Measurements from ENCODE around the gene COL6A3.
"Not testable (repeated sequence)": the region's sequence is repeated elsewhere in the genome, so short reads cannot be mapped to it uniquely, and the experiment has no call there.

COL6A3 gene

DNA sequence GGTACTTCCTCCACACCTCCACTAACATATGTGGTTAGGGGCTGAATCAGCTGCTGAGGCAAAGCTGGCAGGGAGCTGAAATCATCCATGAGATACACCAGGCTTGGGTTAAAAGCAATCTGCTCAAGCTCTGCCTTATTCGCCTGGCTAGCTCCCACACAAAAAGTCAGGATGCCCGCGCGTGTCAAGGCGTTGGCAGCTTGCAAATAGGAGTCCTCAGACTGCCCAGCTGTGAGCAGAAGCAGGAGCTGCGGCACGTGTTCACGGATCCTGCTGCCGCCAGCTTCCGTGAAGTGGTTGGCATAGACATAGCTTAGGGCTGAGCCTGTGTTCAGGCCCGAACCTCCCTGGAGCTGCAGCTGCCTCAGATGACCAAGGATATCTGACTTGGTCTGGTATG is 35.3 kb downstream of the COL6A3 start:
- no peak for DNase-seq

DNA sequence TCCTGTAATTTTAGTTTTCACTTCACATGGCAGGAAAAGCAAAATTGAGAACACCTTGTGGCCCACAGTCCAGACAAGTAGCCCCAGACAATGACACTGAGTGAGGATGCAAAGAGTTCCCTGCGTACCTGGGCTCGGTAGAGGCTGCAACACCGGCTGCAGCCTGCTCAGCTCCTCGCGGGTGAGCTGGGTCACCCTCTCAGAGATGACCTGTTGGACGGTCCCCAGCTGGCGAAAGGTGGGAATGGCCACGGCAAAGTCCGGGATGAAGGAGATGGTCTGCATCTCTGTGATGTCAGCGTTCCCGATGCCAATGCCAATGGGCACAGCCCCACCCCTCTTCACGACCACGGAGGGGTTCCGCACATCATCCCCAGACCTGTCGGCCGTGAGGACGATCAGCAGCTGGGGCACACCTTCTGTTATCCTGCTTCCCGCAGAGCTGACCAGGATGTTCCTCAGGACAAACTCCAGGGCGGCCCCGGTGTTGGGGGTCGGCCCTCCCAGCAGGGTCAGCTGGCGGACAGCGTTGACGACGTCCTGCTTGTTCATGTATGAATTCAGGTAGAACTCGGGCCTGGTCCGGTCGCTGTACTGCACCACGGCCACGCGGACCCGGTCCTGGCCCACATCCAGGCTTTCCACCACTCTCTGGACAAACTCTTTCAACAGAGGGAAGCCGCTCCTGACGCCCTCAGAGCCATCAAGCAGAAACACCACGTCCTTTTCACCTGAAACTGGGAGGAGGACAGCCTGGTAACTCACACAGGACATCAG is 39.5 kb downstream of the COL6A3 start:
- DNase-seq: no peak

DNA sequence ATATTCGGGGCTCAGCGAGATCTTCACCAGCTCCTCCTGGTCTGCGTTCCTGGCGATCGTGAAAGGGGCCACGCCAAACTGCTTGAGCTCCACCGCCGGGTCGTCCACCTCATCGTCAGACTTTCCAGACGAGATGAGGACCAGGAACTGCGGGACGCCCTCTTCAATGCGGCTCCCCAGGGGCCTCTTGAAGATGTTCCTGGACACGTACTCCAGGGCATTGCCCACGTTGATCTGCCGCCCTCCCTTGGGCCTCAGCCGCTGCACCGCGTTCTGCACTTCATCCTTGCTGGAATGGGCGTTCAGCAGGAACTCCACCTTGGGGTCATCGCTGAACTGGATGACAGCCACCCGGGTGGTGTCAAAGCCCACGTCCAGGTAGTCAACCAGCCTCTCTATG is 42.1 kb downstream of the COL6A3 start:
- no peak for DNase-seq

DNA sequence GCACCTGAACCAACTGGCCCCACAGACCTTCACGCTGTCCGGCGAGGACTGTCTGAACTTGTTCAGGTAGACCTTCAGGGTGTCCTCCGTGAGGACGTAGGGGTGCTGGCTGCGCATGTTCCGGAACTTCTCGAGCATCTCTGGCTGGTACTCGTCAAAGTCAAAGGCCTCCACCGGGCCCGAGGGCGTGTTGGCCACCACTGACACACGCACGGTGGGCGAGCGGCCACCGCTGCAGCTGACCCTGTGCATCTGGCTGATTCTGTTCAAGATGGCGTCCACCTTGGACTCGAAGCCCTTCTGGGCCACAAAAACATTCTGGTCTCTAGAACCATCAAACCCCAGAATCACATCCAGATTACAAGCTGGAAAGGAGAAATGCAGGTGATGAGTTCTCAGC is 48.3 kb downstream of the COL6A3 start:
- no peak for DNase-seq

DNA sequence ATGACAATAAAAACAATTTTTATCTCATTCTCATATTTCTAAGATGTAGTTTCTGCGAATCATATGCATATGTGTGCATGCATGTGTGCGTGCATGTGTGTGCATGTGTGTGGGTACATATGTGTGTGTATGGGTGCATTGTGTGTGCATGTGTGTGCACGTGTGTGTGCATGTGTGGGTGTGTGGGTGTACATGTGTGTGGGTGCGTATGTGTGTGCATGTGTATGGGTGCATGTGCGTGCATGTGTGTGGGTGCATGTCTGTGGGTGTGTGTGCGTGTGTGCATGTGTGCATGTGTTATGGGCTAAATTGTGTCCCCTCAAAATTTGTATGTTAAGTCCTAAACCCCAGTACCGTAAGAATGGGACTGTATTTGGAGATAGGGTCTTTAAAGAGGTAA is 49.3 kb downstream of the COL6A3 start:
- DNase-seq: no peak

DNA sequence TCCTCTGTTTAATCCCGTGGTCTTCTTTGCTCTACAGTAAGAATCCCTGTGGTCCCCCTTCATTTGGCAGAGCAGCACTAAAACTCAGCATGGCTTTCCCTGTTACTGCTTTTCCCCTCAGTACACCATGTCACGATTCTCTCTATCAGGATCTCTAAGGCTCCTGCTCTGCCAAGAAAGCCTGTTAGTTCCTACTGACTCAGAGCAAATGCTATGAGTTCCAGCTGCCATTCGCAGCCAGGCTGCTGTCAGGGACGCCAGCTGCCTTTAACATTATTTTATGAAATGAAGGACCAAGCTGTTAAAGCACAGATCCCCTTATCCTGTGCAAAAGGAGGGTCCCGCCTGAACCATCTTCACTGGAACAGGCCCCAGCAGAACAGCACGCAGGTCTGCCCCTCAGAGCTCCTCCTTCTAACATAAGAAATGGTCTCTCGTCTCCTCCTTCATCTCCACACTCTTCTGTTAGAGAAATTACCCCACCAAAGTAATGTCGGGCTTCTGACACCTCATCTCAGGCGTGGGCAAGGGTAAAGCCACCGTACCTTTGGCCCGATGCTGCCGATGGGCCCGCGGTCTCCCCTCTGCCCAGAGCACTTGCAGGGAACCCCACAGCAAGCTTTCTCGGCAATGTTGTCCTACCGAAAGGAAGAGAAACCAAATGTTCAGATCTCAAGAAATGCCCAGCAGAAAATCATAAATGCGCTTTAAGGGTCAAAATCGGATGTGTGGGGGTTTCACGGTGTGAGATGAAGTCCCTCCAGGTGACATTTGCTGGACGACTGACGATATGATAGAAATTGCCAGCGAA is 52.6 kb downstream of the COL6A3 start:
- DNase-seq: no peak

DNA sequence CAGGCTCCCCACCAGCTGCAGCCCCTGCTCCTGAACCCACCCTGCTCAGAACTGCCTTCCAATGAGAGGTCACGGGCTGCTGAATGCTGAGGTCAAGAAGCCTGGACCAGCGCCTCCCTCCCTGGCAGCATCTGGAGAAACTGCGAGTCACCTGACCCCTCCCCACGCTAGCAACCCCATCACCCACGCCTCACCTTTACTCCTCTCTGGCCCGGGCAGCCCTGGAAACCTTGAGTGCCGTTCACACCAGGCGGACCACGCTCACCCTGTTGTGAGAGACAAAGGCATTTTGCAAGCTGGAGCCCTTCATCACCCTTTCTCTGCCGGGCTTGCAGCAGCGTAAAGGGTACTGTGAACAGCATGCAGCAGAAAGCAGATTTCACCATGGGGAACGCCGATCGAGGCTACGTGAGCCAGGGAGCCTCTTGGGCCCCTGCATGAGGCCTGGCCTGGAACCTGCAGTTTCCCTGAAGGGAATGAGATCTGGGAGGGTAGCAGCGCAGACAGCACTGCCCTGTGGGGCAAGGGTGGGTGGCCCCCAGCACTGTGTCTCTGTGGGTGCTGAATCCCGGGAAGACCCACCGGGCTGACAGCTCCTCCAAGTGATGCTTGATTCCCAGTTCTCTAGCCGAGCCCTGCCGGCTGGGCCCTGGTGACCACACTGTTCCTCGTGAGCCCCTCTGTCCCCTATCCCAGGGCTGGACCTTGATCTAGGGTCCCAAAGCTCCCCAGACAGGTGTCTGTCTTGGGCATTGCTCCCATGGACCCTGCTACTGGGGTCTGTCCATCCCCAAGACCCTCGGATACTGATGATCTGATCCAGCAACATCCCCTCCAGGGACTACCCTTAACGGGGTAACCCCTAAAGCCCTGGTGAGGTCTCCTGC is 53.8 kb downstream of the COL6A3 start:
- DNase-seq: no peak

DNA sequence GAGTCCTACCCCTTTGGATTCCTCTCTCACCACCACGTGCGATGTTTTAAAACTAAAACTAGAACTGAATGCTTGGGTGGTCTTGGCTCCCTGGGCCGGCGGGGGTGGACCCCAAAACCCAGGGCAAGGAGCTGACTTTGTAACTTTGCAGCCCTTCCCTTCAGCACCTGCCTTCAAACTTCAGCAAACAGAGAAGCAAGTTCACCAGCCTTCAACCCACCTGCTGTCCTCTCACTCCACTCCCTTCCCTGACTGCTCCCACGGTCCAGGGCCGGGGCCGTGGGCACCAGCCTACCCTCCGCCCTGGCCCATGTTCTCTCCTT is 54.5 kb downstream of the COL6A3 start:
- no peak for DNase-seq

DNA sequence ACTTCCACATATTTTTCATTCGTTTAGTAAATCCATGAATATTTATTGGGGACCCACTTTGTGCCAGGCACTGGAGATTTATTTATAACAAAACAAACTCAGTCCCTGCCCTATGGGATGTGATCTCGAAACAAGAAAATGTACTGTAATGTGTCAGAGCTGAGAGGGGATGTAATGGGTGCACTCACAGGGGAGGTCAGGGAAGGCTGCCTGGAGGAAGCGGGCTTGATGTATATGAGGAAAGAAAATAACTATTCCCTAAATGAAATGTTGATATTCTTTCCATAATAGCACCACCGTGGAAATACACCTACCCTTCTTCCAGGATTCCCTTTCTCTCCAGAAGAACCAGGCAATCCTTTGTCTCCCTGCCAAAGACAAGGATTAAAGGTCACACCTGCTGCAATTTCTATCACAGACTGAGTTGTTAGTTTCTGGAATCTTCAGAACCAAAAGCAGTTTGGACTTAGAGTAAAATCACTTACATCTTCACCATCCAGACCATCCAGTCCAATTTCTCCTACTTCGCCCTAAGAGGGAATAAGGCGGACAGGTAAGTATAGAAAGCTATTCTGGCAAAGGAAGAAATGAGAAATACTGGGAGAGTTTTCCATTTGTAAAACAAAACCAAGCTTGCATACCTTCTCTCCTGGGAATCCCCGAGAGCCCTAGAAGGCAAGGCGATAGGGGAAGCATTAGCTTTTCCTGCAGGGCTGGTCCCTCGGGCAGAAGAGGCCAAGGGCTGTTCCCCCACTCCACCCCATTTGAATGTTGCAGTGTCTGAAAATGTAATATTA is 55.0 kb downstream of the COL6A3 start:
- no peak for DNase-seq

DNA sequence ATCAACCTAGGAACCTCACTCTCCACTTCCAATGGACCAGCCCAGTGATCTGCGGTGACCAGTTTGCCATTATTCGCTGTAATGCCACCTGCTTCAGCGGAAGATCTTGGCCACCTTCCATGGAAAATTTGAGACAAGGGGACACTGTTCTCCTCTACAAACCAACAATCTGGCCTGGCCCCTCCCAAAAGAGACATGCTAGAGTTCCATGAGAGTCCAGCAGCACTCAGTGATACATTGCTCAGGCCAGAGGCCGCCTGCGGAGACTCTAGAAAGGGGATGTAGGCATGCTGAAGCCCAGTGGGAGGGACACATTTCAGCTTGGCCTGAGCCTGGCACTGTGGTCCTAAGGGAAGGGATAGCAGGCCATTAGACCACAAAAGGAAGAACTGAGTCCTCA is 58.3 kb downstream of the COL6A3 start:
- no peak for DNase-seq

DNA sequence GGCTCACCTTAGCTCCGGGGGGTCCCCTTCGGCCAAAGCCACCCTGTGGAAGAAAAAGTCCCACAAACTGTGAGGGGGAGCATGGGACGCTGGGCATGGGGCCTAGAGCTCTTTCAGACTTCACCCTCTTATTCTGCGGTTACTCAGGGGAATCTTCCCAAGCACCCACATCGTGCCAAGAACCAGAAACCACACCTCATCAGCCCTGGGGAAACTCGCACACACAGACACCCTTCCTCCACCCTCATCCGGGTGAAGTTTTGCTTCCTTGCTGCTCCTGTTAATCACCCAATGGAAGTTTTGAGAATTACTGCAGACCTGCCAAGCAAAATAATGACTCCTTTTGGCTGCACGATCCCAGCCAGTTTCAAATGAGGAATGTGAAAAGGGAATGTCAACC is 59.1 kb downstream of the COL6A3 start:
- no peak for DNase-seq

DNA sequence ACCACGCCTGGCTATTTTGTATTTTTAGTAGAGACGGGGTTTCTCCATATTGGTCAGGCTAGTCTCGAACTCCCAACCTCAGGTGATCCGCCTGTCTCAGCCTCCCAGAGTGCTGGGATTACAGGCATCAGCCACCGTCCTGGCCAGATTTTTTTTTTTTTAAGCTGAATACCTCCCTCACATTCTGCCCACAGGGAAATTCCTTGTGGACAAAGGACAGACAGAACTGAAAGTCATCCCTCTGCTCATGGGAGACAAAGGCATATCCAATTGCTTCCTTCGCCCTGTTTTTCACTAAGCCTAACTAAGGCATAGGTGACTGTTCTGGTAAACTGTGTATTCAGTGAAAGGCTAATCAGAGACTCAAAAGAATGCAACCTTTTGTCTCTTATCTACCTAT is 59.8 kb downstream of the COL6A3 start:
- DNase-seq: not testable (repeated sequence)

DNA sequence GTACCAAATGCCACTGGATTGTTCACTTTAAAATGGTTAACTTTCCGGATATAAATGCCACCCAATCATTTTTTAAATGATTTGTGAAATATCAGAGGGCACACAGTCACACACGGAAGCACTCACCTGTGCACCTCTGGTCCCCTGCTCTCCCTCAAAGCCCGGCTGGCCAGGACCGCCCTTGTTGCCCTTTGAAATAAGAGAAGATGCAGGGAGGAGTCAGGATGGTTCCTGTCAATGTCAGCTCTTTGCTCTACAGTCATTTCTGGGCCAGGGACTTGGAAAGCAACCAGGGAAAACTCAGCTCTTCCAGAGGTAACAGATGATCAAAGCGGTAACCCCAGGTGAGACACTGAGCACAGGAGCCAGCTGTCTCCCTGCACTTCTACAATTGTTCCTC is 60.7 kb downstream of the COL6A3 start:
- no peak for DNase-seq

DNA sequence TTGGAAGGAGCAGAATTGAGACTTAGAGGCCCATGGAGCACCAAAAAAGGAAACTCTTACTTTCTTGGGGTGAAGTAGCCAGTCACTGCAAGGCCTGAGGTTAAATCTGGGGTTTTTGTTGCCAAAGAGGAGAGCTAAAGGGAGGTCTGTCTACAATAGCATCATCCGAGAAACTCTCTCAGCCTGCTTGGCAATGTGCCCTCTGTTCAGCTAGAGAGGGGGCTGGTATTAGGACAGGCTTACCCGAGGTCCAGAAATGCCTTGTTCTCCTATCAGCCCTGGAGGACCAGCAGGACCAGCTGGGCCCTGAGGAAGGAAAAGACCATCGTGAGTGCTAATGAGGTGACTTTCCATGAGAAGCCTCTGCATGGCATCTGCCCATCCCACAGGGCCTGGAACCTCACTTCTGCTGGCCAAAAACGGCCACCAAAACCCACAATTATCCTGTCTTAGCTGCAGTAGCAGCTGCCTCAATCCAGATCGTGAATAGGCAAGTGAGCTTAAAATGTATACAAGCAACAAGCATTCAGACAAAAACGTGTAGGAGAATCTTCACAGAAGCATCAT is 61.6 kb downstream of the COL6A3 start:
- DNase-seq: no peak

DNA sequence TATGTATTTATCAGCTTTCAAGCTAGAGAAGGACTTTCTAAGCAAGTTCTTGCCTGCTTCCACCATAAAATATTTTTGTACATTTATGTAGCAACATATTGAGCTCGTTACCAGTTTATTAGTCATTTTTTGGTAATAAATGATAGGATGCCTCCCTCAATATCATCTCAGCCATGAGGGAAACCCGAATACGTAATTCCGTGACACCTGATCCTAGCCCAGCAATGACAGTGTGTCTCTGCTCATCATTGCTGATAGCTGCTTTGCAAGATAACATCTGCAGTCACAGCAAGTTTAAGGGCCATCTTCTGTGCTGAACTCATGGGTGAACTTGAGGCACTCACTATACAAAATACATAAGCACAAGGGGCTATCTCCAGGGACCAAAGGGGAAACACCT is 62.2 kb downstream of the COL6A3 start:
- no peak for DNase-seq

DNA sequence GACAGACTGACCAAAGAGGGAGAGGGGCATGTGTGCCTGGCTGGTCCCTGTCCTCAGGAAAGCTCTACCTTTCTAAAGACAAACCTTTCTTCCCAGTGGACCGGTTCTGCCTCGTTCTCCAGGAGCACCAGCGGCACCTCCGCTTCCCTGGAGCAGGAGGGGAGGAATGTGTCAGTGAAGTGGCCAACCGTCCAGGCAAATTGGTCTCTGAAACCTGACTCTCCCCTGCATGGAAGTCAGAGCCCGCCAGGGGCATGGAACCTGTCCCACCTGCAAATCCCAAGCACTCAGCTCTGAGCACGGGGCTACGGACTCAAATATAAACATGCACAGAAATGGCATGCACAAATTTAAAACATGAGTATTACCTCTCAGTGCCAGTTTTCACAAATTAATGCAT is 62.9 kb downstream of the COL6A3 start:
- DNase-seq: no peak

DNA sequence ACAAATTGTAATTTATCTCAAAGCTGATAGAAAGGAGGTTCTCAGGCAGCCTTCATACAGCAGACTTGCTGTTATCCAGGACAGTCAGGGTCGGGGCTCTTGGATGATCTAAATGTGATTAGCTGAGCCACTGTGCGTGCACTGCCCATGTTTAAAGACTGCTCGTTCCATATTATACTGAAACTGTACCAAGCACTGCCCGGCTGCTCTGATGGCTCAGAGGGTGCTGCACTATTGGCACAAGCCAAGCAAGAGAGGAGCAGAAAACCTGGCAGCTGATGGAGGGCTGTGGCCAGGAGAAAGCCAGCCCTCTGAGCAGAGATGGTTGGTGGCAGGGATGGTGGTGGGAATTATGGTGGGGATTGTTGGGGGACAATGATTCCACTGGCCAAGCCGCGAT is 63.4 kb downstream of the COL6A3 start:
- DNase-seq: no peak

DNA sequence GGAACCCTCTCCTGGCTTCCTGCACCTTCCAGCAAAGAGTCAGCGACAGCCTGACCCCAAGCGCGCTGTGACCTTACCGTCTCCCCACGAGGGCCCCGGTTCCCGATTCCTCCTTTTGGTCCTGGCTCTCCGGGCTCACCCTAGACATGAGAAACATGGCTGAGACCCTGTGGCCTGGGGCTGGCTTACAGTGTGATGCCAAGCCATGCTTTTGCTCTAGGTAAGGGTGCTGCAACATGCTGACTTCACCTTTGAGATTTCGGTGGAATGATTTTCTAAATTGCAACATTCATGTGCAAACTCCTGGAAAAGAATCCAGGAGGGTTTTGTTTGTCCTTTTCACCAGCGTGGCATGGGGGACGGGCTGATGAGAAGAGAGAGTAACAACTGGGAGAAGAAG is 63.9 kb downstream of the COL6A3 start:
- no peak for DNase-seq

DNA sequence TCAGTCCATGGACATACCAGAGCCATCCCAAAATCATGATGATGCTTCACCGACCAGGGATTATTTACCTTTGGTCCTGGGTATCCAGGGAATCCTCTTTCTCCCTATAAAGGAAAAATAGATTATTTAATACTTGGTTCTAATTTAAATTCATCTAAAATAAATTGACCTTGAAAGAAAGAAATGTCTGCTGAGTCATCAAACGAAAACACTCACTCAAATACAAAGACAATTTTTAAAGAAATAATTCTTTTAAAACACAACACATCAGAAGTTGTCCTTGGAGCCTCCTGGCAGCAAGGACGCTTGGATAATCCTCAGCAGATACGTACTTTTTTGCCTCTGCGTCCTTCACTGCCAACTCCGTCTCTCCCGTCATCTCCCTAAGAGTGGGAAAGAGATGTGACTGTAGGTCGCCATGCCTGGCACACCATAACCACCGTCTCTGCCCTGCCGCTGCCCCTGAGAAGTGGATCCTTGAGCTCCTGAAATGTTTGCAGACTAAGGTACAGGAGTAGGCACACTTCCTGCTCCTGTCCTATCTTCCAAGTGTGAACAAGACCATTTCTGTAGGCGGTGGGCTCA is 65.6 kb downstream of the COL6A3 start:
- no peak for DNase-seq

DNA sequence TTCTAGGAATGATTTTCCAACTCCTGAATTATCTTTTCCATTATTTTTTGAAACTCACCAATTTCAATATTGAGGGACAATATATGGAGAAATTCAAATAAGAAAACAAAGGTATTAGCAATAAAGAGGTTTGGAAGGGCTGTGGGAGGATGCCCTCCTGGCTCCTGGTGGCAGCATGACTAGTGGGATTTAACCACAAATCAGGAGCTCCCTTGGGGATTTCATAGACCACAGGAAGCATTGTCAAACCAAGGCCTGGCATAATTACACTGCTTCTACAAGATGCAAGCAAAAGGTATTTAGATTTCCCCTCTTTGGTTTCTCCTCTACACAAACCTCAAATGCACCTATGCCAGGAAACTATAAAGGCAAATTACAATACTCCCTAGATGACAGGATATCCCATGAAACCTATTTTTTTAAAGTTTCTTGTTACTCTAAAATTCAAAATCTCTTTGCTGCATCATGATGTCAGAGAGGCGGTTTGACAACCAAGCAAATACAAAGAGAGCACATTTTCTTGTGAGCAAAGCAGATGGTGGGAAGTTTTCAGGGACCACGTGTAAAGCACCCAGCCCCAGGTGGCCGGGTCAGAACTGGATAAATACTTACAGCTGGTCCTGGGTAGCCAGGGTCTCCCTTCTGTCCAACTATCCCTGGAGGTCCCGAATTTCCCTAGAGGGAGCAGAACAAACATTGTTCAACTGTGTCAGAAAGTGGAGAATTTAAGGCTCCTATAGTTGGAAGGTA is 67.9 kb downstream of the COL6A3 start:
- no peak for DNase-seq

DNA sequence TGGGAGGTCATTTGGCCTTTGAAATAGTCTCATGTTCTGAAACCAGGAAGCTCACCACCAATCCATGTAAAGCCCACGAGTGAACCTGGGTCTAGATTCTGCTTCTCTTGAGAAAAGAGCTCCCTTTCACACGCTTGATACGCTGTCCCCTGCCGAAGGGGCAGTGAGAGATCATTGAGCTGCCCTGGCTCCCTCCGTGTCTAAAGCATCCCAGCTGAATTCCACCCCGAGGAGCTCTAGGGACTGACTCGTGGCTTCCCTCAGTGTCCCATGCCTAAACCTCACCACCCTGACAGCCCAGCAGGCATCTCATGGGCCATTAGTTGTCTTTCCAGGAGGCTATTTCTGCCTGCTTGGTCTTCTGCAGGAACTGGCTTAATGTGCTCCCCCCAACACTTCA is 68.6 kb downstream of the COL6A3 start:
- no peak for DNase-seq
